ENCODE measurements around the gene TNFAIP3.
A peak's percentile ranks its signal among the peaks of the same experiment; 100 is the strongest.

Gene TNFAIP3

GRCh38 chr6:137921823-137922222 is 54.8 kb downstream of the TNFAIP3 start:
- no peak for DNase-seq (ENCODE audit: low spot score)
- no peak for TF ChIP-seq CTCF (IDR thresholded peaks at IDR 0.05; ENCODE audit: extremely low read depth, missing control alignments)

GRCh38 chr6:137923866-137924653 is 57.0 kb downstream of the TNFAIP3 start:
- no peak for DNase-seq (ENCODE audit: low spot score)
- no peak for TF ChIP-seq CTCF (IDR thresholded peaks at IDR 0.05; ENCODE audit: extremely low read depth, missing control alignments)

GRCh38 chr6:137925141-137925698 is 58.2 kb downstream of the TNFAIP3 start:
- DNase-seq (ENCODE audit: low spot score), result no peak
- TF ChIP-seq CTCF (IDR thresholded peaks at IDR 0.05; ENCODE audit: extremely low read depth, missing control alignments), result no peak

GRCh38 chr6:137926207-137926731 is 59.2 kb downstream of the TNFAIP3 start:
- no peak for TF ChIP-seq CTCF (IDR thresholded peaks at IDR 0.05; ENCODE audit: extremely low read depth, missing control alignments)
- DNase-seq (ENCODE audit: low spot score), result no peak

- no peak for TF ChIP-seq CTCF (IDR thresholded peaks at IDR 0.05; ENCODE audit: extremely low read depth, missing control alignments)
- DNase-seq (ENCODE audit: low spot score), result no peak
Measured at GRCh38 chr6:137926985-137927384, 59.9 kb downstream of the TNFAIP3 start.

GRCh38 chr6:137927777-137928218 is 60.7 kb downstream of the TNFAIP3 start:
- peak; percentile 65 for DNase-seq (ENCODE audit: low spot score)
- no peak for TF ChIP-seq CTCF (IDR thresholded peaks at IDR 0.05; ENCODE audit: extremely low read depth, missing control alignments)

GRCh38 chr6:137928286-137928685 is 61.2 kb downstream of the TNFAIP3 start:
- DNase-seq (ENCODE audit: low spot score), result no peak
- TF ChIP-seq CTCF (IDR thresholded peaks at IDR 0.05; ENCODE audit: extremely low read depth, missing control alignments), result no peak

All from GM20000 (cell line).